Measurements from ENCODE around the gene FOXP3.

FOXP3 gene

GRCh38 chrX:49276207-49276606 is 11.7 kb upstream of the FOXP3 start:
- DNase-seq (ENCODE audit: low read depth, low spot score) = no peak

GRCh38 chrX:49273181-49273727 is 8.7 kb upstream of the FOXP3 start:
- no peak for DNase-seq (ENCODE audit: low read depth, low spot score)

GRCh38 chrX:49272421-49272820 is 7.9 kb upstream of the FOXP3 start:
- no peak for DNase-seq (ENCODE audit: low read depth, low spot score)

- no peak for DNase-seq (ENCODE audit: low read depth, low spot score)
These were observed 6.8 kb upstream of the FOXP3 start for GRCh38 chrX:49271341-49271740.

- DNase-seq (ENCODE audit: low read depth, low spot score) = no peak
These were observed 5.9 kb upstream of the FOXP3 start for GRCh38 chrX:49270249-49270921.

GRCh38 chrX:49269767-49270248 is 5.3 kb upstream of the FOXP3 start, which contains the start of gene PPP1R3F:
Gene PPP1R3F, plus strand, starts transcription at chrX:49269793. Its CDS starts 77 bp downstream, at chrX:49269870.
- DNase-seq (ENCODE audit: low read depth, low spot score) = no peak

- peak; percentile 97 for DNase-seq (ENCODE audit: low read depth, low spot score)
These were observed 4.7 kb upstream of the FOXP3 start for GRCh38 chrX:49269010-49269766.

- DNase-seq (ENCODE audit: low read depth, low spot score) = no peak
These were observed 4.1 kb upstream of the FOXP3 start for GRCh38 chrX:49268702-49269009.

GRCh38 chrX:49266523-49267445 is 2.3 kb upstream of the FOXP3 start:
- DNase-seq (ENCODE audit: low read depth, low spot score) = no peak

GRCh38 chrX:49263631-49264030 is 879 bp downstream of the FOXP3 start:
- DNase-seq (ENCODE audit: low read depth, low spot score) = no peak

GRCh38 chrX:49262603-49263002 is 1.9 kb downstream of the FOXP3 start:
- no peak for DNase-seq (ENCODE audit: low read depth, low spot score)

GRCh38 chrX:49260221-49260985 is 4.1 kb downstream of the FOXP3 start:
- DNase-seq (ENCODE audit: low read depth, low spot score) = no peak

- DNase-seq (ENCODE audit: low read depth, low spot score) = no peak
These were observed 5.8 kb downstream of the FOXP3 start for GRCh38 chrX:49258749-49259124.

- DNase-seq (ENCODE audit: low read depth, low spot score) = no peak
These were observed 6.4 kb downstream of the FOXP3 start for GRCh38 chrX:49257846-49258748.

GRCh38 chrX:49257074-49257790 is 7.3 kb downstream of the FOXP3 start:
- DNase-seq (ENCODE audit: low read depth, low spot score) = no peak

GRCh38 chrX:49256268-49256995 is 8.1 kb downstream of the FOXP3 start:
- no peak for DNase-seq (ENCODE audit: low read depth, low spot score)

GRCh38 chrX:49254639-49255038 is 9.9 kb downstream of the FOXP3 start:
- DNase-seq (ENCODE audit: low read depth, low spot score) = no peak

- DNase-seq (ENCODE audit: low read depth, low spot score) = no peak
These were observed 13.2 kb downstream of the FOXP3 start for GRCh38 chrX:49251325-49251724.

- DNase-seq (ENCODE audit: low read depth, low spot score) = no peak
These were observed 13.9 kb downstream of the FOXP3 start for GRCh38 chrX:49250578-49250977.
